Upper lobe of left lung (tissue), 4 donors: Measurements from ENCODE around the gene CACNA1S.

Experiments
- CTCF ChIP-seq, 6 experiments: fragments of 450-650 bp in 4 of 6; fragments of 200-600 bp in 2 of 6; sonication (generic) in 2 of 6; IDR thresholded peaks; one replicate each; pipeline ENCODE4 v1.5.1; 2016 to 2019; ENCODE audit warnings: antibody characterized with exemption in 6 of 6
- EP300 ChIP-seq, 4 donors: sonication (generic); formaldehyde crosslinking; IDR thresholded peaks; one replicate each; pipeline ENCODE4 v1.5.1; 2017; ENCODE audit warnings: antibody characterized with exemption in 4 of 4, control low read depth in 2 of 4
- POLR2A ChIP-seq, 4 donors: fragments of 450-650 bp; IDR thresholded peaks; one replicate each; pipeline ENCODE4 v1.5.1; 2016 to 2017; ENCODE audit warnings: antibody characterized with exemption in 4 of 4, mild to moderate bottlenecking in 2 of 4
- POLR2AphosphoS5 ChIP-seq, 2 donors: sonication (generic); formaldehyde crosslinking; IDR thresholded peaks; one replicate each; pipeline ENCODE4 v1.5.1; 2017; ENCODE audit warnings: antibody characterized with exemption in 2 of 2

GRCh38 chr1:201068976-201069375 lies 43.2 kb downstream of the CACNA1S start:
- TF ChIP-seq CTCF (IDR thresholded peaks at IDR 0.05) (no peak), POLR2A (IDR thresholded peaks at IDR 0.05) (no peak), POLR2AphosphoS5 (IDR thresholded peaks at IDR 0.05) (no peak), EP300 (IDR thresholded peaks at IDR 0.05) (no peak)
